ENCODE results near the gene SLBP.

SLBP gene

DNA sequence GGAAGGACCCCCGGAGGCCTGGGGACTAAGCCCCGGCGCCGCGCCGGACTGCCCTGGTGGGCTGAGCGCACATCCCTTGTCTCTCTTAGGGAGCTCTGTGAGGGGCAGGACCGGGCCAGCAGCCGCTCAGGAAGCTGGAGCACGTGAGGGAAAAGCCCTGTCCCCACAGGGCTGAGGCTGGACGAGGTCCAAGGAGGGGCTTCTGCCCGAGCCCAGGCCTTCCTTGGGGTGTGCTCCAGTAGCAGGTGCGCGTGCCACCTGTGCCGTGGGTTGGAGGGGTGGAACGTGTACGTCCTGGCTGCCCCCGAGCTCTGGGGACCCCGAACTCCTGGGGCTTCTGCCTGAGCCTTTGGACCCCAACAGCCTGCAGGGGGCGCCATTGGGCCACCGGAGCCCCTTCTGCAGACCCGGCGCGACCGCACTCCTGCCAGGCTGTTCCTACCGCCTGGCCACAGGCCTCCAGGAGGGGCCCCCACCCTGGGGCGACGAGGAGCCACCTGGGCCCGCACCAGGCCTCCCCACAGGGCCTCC, 36.4 kb upstream of the SLBP start:
- no peak for DNase-seq

DNA sequence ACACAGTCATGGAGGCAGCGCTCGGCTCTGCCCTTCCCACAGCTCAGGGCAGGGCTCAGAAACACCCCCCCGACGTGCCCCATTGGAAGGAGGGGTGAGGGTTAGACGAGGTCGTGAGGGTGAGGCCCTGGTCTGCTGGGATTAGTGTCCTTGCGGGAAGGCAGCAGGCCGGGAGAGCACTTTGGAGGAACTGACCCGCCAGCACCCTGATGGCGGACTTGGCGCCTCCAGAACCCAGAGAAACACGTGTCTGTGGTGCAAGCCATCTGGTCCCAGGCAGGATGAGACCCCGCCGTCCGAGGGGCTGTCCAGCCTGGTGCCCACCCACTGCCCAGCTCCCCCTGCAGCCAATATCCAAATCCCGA, 35.5 kb upstream of the SLBP start:
- no peak for DNase-seq

DNA sequence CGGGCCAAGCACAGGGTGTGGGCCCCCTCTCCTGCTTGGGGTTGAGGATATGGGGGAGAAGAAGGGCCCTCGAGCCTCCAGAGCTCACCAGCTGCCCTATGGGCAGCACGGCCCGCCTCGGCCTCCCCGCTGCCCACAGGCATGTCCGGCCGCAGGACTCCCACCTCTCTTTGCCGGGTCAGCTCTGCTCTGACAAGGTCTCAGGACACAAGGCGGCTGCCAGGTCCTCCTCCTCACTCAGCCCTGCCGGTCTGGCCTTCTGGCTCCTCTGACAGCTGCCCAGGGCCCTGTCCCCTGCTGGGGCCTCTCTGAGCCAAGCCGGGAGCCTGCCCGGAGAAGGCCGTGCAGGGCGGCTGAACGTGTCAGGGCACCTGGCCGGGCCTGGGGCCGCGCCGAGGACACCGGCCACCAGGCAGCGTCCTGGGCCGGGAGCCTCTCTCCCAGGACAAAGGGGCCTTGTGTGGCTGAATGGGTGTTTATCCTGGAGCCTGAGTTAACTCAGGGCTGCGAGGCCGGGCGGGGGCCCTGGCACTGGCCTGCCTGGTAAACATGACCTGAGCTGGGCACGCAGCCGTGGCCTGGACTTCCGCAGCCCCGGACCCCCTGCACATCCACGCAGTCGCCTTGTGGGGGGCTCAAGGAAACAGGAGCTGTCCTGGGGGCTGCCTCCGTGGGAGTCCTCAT, 34.9 kb upstream of the SLBP start:
- no peak for DNase-seq

DNA sequence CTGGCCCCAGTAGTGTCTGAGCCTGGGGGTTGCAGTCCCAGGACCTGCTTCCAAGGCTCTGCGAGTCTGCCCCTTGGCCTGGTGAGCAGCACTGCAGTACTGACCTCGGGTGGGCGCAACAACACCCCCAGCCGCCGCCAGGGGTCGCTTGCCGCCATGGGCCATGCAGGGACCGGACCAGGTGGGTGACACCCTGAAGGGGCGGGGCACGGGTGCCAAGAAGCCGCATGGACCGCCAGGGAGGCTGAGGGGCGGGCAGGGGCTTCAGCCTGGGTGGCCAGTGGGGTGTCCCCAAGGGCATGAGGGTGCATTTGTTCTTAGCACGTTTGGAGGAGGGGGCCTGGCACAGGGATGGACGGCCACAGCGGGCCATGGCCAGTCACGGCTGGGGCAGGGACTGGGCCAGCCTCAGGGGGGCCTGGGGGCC, 34.2 kb upstream of the SLBP start:
- DNase-seq: peak; percentile 7

DNA sequence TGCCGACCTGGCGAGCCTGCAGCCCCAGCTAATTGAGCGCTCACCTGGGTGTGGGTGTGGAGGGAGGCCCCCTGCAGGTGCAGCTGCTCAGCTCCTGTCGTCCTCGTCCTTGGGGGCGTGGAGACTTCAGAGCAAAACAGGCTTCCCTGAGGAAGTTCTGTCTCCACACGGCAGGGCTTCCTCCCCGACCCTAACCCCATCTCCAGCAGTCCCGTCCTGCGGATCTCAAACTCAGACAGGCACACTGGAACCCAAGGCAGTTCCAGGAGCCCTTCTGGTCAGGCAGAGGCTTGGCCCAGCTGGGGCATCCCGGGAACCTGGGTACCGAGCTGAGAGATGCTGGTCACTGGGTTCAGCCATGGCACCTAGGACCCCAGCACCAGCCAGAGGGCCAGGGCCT, 33.6 kb upstream of the SLBP start:
- no peak for DNase-seq

DNA sequence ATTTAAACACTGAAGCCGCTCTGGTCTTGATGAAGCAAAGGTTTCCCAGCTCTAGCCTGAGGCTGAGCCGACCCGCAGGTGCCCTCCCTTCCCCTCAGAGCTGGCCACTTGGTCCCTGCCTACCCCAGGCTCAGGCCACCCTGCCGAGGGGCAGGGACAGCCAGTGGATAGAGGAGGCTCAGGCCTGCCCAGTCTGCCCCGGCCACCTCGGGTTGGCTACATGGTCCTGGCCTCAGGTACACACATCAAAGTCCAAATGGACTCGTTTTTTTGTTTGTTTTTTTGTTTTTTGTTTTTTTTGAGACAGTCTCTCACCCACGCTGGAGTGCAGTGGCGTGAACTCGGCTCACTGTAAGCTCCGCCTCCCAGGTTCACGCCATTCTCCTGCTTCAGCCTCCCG, 33.0 kb upstream of the SLBP start:
- no peak for DNase-seq

DNA sequence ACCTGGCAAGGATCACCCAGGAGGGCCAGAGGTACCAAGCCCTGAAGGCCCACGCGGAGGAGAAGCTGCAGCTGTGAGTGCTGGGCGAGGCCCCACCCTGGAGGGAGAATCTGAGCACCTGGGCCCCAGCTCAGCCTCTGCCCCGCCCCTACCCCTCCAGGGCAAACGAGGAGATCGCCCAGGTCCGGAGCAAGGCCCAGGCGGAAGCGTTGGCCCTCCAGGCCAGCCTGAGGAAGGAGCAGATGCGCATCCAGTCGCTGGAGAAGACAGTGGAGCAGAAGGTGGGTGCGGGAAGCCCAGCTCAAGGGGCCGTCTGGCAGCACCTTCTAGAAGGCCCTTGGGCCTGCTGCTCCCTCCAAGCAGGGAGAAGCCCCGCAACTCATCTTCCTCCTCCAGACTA, 32.4 kb upstream of the SLBP start:
- DNase-seq: no peak

DNA sequence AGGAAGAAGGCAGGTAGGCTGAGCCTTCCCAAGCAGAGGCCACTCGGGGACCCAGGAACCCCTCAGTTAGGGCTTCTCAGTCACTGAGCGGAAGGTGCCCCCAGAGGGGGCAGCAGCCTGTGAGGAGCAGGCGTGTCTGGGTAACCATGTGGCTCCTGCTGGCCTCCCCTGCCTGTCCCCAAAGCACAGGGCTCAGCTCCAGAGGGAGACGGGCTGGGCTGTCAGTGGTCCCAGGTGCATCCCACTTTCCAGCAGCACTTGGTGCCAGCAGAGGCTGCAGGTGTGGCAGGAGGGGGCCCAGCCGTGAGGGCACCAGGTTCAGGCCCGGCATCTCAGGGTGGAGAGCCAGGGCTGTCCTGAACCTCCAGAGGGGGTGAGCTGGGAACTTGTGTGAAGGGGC, 31.9 kb upstream of the SLBP start:
- no peak for DNase-seq

DNA sequence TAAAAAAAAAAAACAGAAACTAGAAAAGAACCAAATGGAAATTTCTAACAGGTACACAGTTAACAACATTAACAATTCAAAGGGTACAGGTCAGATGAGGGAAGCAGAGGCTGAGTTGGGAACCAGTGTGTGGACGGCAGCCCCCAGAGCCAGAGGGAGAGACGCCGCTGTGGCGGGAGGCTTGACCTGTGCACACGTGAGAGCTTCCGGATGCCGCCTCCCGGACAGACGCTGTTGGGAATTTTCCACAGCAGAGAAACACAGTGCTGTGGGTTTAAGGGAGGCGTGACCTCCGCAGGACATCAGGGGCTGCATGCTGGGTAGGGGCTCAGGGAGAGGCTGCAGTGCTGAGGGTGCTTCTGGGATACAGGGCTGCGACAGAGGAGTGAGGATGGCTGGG, 31.4 kb upstream of the SLBP start:
- no peak for DNase-seq

DNA sequence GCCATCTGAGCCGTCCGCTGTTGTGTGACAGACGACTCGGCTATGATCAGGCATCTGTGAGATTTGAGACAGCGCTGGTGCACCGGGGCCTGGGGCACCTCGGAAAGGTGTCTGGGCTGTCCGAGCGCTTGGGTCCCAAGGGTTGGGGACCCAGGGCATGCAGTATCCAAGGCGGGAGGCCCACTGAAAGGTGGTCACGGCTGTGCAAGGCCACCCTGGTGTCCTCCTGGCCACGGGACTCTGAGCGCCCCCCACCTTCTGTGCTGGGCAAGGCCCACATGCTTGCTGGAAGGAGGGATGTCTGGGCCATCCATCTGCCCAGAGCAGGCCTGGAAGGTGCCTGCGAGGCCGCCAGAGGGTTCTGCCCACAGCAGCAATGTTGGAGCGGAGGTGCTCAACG, 29.1 kb upstream of the SLBP start:
- no peak for DNase-seq

DNA sequence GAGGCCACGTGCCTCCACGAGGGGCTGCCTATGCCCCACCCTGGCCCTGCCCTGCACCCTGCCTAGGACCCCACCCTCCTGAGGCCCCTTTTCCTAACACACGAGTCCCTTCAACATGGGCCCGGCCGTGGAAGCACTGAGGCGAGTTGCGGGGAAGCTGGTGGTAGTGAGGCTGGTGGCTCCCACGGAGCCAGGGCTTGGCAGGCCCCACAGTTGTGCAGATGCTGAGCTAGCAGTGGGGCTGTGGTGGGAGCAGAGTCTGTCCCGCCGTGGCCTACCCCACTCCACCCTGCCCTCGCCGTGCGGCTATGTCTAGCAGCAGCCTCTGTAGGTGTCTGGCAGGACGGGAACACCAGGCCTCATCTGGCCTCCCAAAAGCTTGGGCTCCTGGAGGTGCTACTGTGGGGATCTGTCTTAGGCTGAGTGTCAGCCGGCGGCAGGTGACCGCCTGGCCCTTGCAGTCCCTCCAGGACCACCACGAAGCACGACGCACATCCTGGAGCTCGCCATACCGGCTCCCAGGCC, 28.0 kb upstream of the SLBP start:
- no peak for DNase-seq

DNA sequence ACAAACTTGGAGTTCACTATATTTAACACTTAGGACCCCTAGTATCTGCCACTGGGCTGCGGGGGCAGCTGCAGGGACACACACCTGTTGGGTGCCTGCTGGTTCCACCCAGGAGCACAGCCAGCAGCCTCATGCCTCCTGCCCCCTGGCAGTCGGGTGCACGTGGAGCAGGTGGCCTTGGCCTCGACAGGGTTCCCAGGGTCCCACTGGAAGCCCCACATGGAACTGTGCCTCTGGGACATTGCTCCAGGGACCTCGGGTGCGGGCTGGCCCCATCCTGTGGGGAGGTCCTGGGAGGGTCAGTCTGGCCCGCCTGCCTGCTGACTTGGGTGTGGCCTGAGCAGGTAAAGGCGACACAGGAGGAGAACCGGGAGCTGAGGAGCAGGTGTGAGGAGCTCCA, 27.2 kb upstream of the SLBP start:
- DNase-seq: no peak

DNA sequence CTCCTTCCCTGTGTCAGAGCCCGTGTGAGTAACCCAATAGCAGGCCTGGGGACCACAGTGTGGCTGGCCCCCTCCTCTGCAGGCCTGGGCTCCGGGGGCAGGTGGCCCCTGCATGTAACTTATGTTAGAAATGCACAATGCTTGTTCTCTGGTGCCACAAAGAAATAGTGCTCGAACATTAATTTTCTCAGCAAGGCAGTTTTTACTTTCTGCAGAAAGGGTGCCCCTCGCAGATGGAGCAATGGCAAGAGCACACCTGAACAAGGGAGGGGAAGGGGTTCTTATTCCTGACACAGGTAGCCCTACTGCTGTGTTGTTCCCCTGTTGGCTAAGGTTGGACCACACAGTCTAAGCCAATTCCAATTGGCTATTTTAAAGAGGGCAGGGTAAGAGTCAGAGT, 26.3 kb upstream of the SLBP start:
- DNase-seq: no peak

DNA sequence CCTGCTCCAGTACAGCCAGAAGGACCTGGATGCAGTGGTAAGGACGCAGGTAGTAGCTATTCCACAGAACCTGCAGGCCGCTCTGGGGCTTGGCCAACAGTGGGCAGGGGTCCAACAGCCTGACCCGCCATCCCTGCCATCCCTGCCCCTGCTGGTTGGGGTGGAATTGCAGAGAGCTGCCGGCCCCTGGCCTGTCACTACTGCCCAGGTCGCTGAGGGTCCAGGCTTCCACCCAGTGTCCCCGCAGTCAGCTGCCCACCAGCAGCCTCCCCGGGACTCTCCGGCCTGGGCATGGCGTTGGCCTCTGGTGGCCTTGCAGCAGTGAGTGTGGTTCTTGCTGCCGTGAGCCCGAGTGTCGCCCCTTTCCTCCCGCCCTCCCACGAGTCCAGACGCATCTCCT, 25.5 kb upstream of the SLBP start:
- DNase-seq: no peak

DNA sequence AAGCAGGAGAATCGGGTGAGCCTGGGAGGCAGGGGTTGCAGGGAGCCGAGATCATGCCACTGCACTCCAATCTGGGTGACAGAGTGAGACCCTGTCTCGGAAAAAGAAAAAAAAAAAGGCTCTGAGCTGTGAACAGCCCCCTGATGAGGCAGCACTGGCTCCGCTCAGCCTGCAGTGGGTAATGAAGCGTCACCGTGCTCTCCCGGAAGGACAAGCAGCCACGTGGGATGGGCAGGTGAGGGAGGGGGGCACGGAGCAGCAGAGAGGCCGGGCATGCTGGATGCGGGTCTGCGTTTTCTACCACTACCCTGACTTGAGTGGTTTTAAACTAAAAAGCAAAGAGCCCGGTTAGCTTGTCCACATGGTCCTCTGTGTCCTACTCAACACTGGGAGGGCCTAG, 24.7 kb upstream of the SLBP start:
- no peak for DNase-seq

DNA sequence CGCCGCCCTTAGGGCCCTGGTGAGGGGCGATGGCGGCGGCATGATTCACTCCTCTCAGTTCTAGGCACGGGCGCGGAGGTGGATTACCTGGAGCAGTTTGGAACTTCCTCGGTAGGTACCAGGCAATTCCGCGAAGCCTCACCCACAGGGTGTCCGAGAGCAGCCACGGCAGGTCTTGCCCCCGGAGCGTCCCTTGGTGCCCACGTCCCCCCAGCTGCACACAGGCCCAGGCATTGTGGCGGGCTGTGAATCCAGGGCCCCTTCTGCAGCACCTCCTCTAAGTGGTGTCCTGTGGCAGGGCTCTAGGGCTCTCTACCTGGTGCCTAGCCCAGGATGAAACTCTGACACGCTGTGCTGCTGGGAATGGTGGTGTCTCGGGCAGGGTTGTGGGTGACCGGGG, 23.1 kb upstream of the SLBP start:
- DNase-seq: no peak

DNA sequence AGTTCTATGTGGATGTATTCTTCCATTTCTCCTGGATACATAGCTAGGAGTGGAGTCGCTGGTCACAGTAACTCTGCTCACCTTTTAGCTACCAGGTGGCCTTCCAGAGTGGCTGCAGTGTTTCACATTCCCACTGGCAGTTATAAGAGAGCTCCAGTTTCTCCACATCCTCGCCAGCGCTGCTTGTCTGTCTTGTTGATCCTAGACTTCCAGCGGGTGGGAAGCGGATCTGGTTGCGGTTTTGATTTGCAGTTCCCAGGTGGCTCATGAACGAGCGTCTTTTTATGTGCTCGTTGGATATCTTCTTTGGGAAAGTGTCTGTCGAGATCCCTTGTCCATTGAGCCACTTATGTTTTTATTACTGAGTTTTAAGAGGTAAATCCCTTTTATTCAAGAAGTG, 20.8 kb upstream of the SLBP start:
- no peak for DNase-seq

DNA sequence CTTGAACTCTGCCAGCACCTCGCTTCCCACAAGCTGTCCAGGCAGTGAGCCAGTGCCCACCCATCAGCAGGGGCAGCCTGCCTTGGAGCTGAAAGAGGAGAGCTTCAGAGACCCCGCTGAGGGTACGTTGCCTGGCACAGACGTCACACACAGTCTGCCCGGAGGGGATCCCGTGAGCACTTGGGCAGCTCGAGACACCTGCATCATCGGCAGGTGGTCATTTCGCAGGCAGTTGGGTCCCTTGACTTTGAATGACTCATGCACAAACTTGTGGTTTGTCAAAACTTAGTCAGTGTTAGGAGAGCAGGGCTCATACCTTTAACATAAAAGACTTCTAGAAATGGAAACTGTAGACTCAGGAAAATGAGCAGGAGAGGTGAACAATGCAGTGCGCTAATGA, 19.1 kb upstream of the SLBP start:
- DNase-seq: no peak

DNA sequence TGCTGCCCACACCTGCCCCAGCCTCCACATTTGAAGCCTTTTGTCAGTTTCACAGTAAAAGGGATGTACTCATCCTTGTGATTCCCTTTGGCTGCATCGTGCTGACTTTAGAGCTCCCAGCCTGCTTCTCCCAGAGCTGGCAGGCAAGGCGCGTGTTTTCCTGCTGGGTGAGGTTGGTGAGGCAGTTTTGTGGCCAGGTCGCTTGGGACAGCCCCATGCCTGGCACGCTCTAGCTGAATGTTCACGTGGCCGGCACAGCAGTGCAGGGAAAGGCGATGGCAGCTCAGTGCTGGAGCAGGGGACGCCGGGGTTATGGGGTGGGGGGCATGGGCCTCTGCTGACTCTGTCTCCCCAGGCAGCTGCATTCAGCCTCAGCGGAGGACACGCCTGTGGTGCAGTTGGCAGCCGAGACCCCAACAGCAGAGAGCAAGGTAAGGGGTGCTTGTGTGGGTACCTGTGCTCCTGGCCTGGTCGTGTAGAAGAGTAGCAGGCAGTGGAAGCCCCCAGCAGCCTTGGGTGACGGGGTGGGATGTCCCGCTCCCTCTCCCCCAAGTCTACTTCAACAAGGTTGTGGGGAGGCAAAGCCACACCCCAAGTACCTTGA, 18.5 kb upstream of the SLBP start:
- no peak for DNase-seq

DNA sequence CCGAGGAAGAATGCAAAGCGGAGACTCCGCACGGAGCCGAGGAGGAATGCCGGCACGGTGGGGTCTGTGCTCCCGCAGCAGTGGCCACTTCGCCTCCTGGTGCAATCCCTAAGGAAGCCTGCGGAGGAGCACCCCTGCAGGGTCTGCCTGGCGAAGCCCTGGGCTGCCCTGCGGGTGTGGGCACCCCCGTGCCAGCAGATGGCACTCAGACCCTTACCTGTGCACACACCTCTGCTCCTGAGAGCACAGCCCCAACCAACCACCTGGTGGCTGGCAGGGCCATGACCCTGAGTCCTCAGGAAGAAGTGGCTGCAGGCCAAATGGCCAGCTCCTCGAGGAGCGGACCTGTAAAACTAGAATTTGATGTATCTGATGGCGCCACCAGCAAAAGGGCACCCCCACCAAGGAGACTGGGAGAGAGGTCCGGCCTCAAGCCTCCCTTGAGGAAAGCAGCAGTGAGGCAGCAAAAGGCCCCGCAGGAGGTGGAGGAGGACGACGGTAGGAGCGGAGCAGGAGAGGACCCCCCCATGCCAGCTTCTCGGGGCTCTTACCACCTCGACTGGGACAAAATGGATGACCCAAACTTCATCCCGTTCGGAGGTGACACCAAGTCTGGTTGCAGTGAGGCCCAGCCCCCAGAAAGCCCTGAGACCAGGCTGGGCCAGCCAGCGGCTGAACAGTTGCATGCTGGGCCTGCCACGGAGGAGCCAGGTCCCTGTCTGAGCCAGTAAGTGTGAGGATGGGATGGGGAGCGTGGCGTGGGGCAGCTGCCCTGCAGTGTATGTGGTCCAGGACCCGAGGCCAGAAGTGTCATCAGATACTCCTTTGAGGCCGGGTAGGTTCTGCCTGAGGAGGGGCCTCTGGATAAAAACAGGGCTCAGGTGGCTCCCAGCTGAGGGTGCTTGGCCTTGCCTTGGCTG, 16.2 kb upstream of the SLBP start:
- DNase-seq: no peak

DNA sequence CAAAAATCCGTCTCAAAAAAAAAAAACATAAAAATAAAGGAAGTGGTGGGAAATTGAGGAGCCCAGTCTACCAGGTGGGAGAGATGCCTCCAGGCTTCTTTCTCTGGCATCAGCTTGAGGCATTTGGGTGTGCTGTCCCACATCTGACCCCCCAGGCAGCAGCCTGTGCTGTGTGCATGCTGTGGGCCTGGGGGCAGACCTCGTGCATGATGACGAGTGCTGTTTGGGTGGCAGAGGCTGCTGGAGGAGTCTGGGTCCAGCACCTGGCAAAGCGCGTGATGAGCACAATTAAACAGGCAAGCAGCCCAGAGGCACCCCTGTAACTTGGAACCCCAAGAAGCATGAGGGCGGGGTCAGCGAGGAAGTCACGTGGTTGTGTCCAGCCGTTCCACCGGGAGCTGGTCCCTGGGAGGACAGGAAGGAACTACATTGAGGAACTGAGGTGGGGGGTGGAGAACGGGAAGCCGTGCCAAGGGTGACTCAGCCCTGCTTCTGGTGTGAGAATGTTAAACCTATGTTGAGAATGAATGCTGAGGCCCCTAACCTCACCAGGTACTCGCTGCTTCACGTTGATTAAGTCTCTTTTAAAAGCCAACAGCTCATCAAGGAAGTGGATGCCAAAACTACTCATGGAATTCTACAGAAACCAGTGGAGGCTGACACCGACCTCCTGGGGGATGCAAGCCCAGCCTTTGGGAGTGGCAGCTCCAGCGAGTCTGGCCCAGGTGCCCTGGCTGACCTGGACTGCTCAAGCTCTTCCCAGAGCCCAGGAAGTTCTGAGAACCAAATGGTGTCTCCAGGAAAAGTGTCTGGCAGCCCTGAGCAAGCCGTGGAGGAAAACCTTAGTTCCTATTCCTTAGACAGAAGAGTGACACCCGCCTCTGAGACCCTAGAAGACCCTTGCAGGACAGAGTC, 15.3 kb upstream of the SLBP start:
- no peak for DNase-seq

DNA sequence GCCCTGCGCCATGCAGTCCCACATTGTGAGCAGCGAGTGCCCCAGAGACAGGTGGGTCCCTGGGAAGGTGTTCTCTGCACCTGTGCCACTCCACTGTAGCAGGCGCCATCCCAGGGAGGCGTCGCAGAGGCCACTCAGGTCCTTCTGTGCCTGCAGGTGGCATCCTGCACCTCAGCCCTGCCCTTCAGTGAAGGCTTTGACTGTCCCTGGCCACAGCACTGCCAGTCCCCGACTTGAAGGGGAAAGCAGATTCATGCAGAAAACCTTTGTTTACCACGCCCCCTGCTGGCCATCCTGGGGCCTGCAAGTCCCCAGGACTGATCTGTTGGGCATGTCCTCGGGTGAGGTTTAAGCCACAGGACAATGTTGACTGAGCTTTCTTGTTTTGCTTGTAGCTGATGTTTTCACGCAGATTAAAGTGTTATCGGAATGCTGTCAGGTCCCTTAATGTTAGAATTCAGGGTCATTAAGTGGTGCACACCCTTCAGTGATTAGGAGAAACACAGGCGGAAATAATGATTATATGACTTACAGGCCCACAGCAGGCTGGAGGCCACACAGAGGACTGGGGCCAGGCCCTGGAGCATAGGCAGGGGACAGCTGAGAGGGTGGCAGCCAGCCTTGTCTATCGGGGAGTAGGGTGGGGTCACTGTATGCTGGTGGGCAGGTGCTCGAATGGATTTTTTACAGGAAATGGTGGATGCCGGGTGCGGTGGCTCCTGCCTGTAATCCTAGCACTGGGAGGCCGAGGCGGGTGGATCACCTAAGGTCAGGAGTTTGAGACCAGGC, 14.2 kb upstream of the SLBP start:
- DNase-seq: peak; percentile 9
